HCT116 (cell line): ENCODE data around the gene SERPINB11. TPM values are rescaled to one million over a fixed set of nuclear protein-coding genes. Genes with fewer than 3 reads are reported as not detected.

ENCODE experiments used
- ATAC-seq: fragments of 200-7000 bp; cut with Tn5 transposase; 2 replicates; pipeline ENCODE4 v1.9.1; 2020; ENCODE audit warnings: mild to moderate bottlenecking, moderate library complexity
- BruUV-seq: library from RNA; stranded (reverse); fragments of 400-500 nt; replicated peaks from 2 replicates; lab custom pipeline; 2021; lab: Mats Ljungman, UMichigan
- CTCF ChIA-PET: fragments of 300-600 bp; sonication (Branson Sonifier 250); formaldehyde crosslinking; loops from one replicate; lab custom pipeline; 2021; ENCODE audit warnings: antibody characterized with exemption; lab: Charles Lee
- POLR2A ChIA-PET: fragments of 300-600, 350-600 bp; sonication (Branson Sonifier 250); formaldehyde crosslinking; loops from one replicate; lab custom pipeline; 2021; ENCODE audit warnings: antibody characterized with exemption; lab: Charles Lee
- RAD21 ChIA-PET, 2 experiments: fragments of 300-600 bp; sonication (Branson Sonifier 250); formaldehyde crosslinking; loops; one replicate each; lab custom pipeline; 2023; ENCODE audit warnings: low total read pairs in 2 of 2; ENCODE audit not compliant: uncharacterized antibody in 2 of 2, unreplicated experiment in 2 of 2, low non-redundant PET in 1 of 2; lab: Charles Lee
- DNase-seq: peaks from one replicate; pipeline ENCODE4 v3.0.0-alpha.2; 2010; ENCODE audit warnings: low read depth, low spot score
- H2AFZ ChIP-seq: fragments of 200-600 bp; shearing (Covaris generic), sonication (generic); 2 replicates; pipeline ENCODE4 v1.6.1; 2017; ENCODE audit warnings: low read depth, mixed run types, mixed read lengths, antibody characterized with exemption, low read length; ENCODE audit not compliant: poor library complexity, severe bottlenecking
- H3K27ac ChIP-seq: 2 replicates; pipeline ENCODE4 v1.5.1; 2012; ENCODE audit warnings: low read depth, low read length
- H3K27me3 ChIP-seq: fragments of 200-600 bp; sonication (generic); 2 replicates; pipeline ENCODE4 v1.6.1; 2016; ENCODE audit warnings: mixed run types, low read length, mixed read lengths; ENCODE audit not compliant: insufficient read depth
- H3K36me3 ChIP-seq, 2 experiments: fragments of 200-500 bp in 1 of 2; fragments of 200-600 bp in 1 of 2; sonication (Bioruptor generic) in 1 of 2; sonication (generic) in 1 of 2; 2 replicates each; pipeline versions ENCODE4 v1.5.1 to v1.6.1; 2014 to 2016; ENCODE audit warnings: low read length in 2 of 2, inconsistent platforms in 1 of 2, mixed read lengths in 1 of 2, mixed run types in 1 of 2; ENCODE audit not compliant: insufficient read depth in 2 of 2, control insufficient read depth in 1 of 2
- H3K4me1 ChIP-seq, 2 experiments: fragments of 200-600 bp in 1 of 2; sonication (generic) in 1 of 2; 2 replicates each; pipeline versions ENCODE4 v1.5.1 to v1.6.1; 2012 to 2017; ENCODE audit warnings: low read length in 2 of 2, inconsistent platforms in 1 of 2, mild to moderate bottlenecking in 1 of 2, mixed read lengths in 1 of 2, mixed run types in 1 of 2, moderate library complexity in 1 of 2; ENCODE audit not compliant: insufficient read depth in 2 of 2, control insufficient read depth in 1 of 2
- H3K4me2 ChIP-seq: fragments of 200-600 bp; sonication (generic); 2 replicates; pipeline ENCODE4 v1.6.1; 2017; ENCODE audit warnings: mixed run types, low read length, mixed read lengths
- H3K4me3 ChIP-seq, 2 experiments: fragments of 200-600 bp in 1 of 2; sonication (generic) in 1 of 2; replicated peaks in 1 of 2; 2 replicates each; pipeline ENCODE4 v1.5.1; 2011 to 2016; ENCODE audit warnings: low read length in 2 of 2, control low read depth in 1 of 2, low read depth in 1 of 2, mild to moderate bottlenecking in 1 of 2, mixed read lengths in 1 of 2, mixed run types in 1 of 2
- H3K79me2 ChIP-seq: fragments of 200-600 bp; sonication (generic); 2 replicates; pipeline ENCODE4 v1.6.1; 2017; ENCODE audit warnings: mild to moderate bottlenecking, mixed run types, low read length, moderate library complexity, mixed read lengths; ENCODE audit not compliant: insufficient read depth
- H3K9ac ChIP-seq: fragments of 200-600 bp; sonication (generic); 2 replicates; pipeline ENCODE4 v1.6.1; 2016; ENCODE audit warnings: low read length, mixed read lengths
- H3K9me2 ChIP-seq: fragments of 200-600 bp; sonication (generic), shearing (Covaris generic); 2 replicates; pipeline ENCODE4 v1.6.1; 2017; ENCODE audit warnings: mixed run types, mild to moderate bottlenecking, moderate library complexity; ENCODE audit not compliant: insufficient read depth
- H3K9me3 ChIP-seq, 2 experiments: fragments of 200-500 bp in 1 of 2; fragments of 200-600 bp in 1 of 2; sonication (Bioruptor generic) in 1 of 2; sonication (generic) in 1 of 2; 2 replicates each; pipeline ENCODE4 v1.6.1; 2014 to 2017; ENCODE audit warnings: low read length in 2 of 2, mixed read lengths in 2 of 2, inconsistent platforms in 1 of 2, low read depth in 1 of 2, mild to moderate bottlenecking in 1 of 2, mixed run types in 1 of 2, moderate library complexity in 1 of 2; ENCODE audit not compliant: control insufficient read depth in 1 of 2, insufficient read depth in 1 of 2
- H4K20me1 ChIP-seq: fragments of 200-600 bp; sonication (generic), shearing (Covaris generic); 2 replicates; pipeline ENCODE4 v1.6.1; 2017; ENCODE audit warnings: mixed run types, mild to moderate bottlenecking, moderate library complexity; ENCODE audit not compliant: insufficient read depth
- CBX3 ChIP-seq: IDR thresholded peaks from 2 replicates; pipeline ENCODE4 v1.6.1; 2012; ENCODE audit warnings: low read depth
- CEBPB ChIP-seq: IDR thresholded peaks from 2 replicates; pipeline ENCODE4 v1.6.1; 2012; ENCODE audit warnings: low read depth
- EGR1 ChIP-seq: IDR thresholded peaks from 2 replicates; pipeline ENCODE4 v1.6.1; 2012; ENCODE audit warnings: low read depth
- ELF1 ChIP-seq: IDR thresholded peaks from 2 replicates; pipeline ENCODE4 v1.6.1; 2012; ENCODE audit warnings: low read depth, borderline replicate concordance
- EZH2 ChIP-seq: fragments of 200-600 bp; sonication (generic); IDR thresholded peaks from 2 replicates; pipeline ENCODE4 v1.6.1; 2017; ENCODE audit warnings: antibody characterized with exemption, mixed run types
- FOSL1 ChIP-seq: IDR thresholded peaks from 2 replicates; pipeline ENCODE4 v1.6.1; 2012; ENCODE audit warnings: low read depth
- JUND ChIP-seq: IDR thresholded peaks from 2 replicates; pipeline ENCODE4 v1.6.1; 2012
- SP1 ChIP-seq: IDR thresholded peaks from 2 replicates; pipeline ENCODE4 v1.6.1; 2012; ENCODE audit warnings: low read depth
- SRF ChIP-seq: IDR thresholded peaks from 2 replicates; pipeline ENCODE4 v1.6.1; 2012; ENCODE audit warnings: low read depth
- TCF7L2 ChIP-seq: IDR thresholded peaks from 2 replicates; pipeline ENCODE4 v1.7.0; 2011; ENCODE audit warnings: borderline replicate concordance, inconsistent platforms; ENCODE audit not compliant: insufficient read depth, insufficient read length; ENCODE audit errors: extremely low read depth
- YY1 ChIP-seq: IDR thresholded peaks from 2 replicates; pipeline ENCODE4 v1.6.1; 2011; ENCODE audit warnings: low read length, low read depth, moderate library complexity, mild to moderate bottlenecking; ENCODE audit not compliant: insufficient replicate concordance; ENCODE audit errors: extremely low read depth
- ZFX ChIP-seq: fragments of 450-650 bp; IDR thresholded peaks from 2 replicates; pipeline ENCODE4 v1.6.1; 2017
- ZNF274 ChIP-seq: fragments of 200-500 bp; sonication (Bioruptor generic); IDR thresholded peaks from 2 replicates; pipeline ENCODE4 v1.6.1; 2014; ENCODE audit warnings: mild to moderate bottlenecking, low read depth, low read length, inconsistent platforms
- intact Hi-C: fragments of 100-400 bp; cut with micrococcal nuclease; formaldehyde crosslinking; loops from 2 replicates; pipeline ENCODE4 v1.10.0; 2022
- total RNA-seq: library from RNA; stranded (reverse); gene quantifications from one replicate; pipeline ENCODE4 v1.2.1, GENCODE V29; 2021; ENCODE audit not compliant: unreplicated experiment
- TF ChIP-seq, protein P1 (sequence below): IDR thresholded peaks from 2 replicates; pipeline ENCODE4 v1.6.1; 2011; ENCODE audit warnings: mild to moderate bottlenecking, low read length, moderate library complexity; ENCODE audit not compliant: insufficient replicate concordance; ENCODE audit errors: extremely low read depth
- TF ChIP-seq, protein P2 (sequence below): IDR thresholded peaks from 2 replicates; pipeline ENCODE4 v1.6.1; 2012

The SERPINB11 gene
- total RNA-seq, 1 experiment from 2014 or later, result not detected

DNA sequence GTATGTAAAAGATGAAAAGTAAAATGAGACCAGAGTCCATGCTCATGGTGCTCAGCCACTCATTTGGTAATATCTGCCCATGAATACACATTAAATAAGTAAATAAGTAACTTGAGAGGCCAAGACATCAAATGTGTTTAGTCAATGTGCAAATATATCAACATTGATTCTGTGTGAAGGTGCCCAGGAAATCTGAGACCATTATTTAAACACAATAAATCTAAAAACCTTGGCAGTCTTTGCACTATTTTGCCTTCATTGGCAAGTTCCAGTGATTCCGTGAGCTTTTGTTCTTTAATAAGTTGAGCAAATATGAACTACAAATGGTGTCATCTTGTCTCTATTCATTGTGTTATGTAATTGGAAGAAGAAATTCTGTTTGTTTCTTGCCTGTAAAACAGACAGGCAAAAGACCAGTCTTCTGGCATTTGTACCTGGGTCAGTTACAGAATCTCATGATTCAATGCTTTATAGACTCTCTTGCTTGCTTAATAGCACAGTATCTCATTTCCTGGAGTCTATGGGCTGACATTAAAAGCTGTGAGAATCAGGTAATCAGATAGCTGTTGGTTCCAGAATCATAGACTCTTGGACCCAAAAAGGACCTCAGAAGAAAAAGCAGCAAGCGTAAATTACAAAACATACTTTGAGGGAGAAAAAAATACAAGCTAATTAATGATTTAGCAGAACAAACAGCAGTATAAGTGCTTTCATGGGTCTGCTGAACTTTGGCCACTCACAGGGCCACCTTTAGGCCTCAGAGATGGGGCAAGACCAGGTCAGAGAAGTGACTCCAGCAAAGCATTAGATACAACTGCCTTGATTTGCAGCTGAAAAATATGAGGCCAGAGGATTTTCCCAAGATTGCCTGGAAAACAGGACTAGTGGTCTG lies 21.1 kb upstream of the SERPINB11 start:
- no peaks in the 10 kb centered on the region for H3K9me3 ChIP-seq
- no peak overlapping the region for H3K4me2 ChIP-seq
- no peak overlapping the region for H2AFZ ChIP-seq
- TF ChIP-seq JUND (no peak), SP1 (no peak), FOSL1 (no peak), EGR1 (no peak), TCF7L2 (no peak), YY1 (no peak), CBX3 (no peak), ELF1 (no peak), SRF (no peak), ZNF274 (no peak), CEBPB (no peak), EZH2 (no peak), ZFX (no peak)
- TF ChIP-seq, protein P1, sequence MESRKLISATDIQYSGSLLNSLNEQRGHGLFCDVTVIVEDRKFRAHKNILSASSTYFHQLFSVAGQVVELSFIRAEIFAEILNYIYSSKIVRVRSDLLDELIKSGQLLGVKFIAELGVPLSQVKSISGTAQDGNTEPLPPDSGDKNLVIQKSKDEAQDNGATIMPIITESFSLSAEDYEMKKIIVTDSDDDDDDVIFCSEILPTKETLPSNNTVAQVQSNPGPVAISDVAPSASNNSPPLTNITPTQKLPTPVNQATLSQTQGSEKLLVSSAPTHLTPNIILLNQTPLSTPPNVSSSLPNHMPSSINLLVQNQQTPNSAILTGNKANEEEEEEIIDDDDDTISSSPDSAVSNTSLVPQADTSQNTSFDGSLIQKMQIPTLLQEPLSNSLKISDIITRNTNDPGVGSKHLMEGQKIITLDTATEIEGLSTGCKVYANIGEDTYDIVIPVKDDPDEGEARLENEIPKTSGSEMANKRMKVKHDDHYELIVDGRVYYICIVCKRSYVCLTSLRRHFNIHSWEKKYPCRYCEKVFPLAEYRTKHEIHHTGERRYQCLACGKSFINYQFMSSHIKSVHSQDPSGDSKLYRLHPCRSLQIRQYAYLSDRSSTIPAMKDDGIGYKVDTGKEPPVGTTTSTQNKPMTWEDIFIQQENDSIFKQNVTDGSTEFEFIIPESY, result no peak
- TF ChIP-seq, protein P2, sequence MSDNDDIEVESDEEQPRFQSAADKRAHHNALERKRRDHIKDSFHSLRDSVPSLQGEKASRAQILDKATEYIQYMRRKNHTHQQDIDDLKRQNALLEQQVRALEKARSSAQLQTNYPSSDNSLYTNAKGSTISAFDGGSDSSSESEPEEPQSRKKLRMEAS, result no peak
- ChIA-PET POLR2A (no interaction called here), RAD21 (no interaction called here), CTCF (no interaction called here)
- intact Hi-C loops, result no loop called here
- H4K20me1 ChIP-seq, result no peaks in the 10 kb centered on the region
- no peaks in the 10 kb centered on the region for H3K79me2 ChIP-seq
- no peak overlapping the region for H3K9ac ChIP-seq
- no peaks in the 10 kb centered on the region for H3K27me3 ChIP-seq
- no peaks in the 10 kb centered on the region for H3K36me3 ChIP-seq
- no peak overlapping the region for H3K4me3 ChIP-seq
- no peaks in the 10 kb centered on the region; a peak in 1 of 4 replicates for H3K4me1 ChIP-seq
- no TSS peak for BruUV-seq
- no peak for DNase-seq
- no peak for ATAC-seq
- no peak overlapping the region for H3K27ac ChIP-seq
- H3K9me2 ChIP-seq, result no peaks in the 10 kb centered on the region
